Activated gamma-delta T cell (primary cell): Measurements from ENCODE around the gene ABRACL.

Experiments used
- DNase-seq: peaks from one replicate; lab custom pipeline; 2025; lab: John Stamatoyannopoulos, UW

The ABRACL gene

GRCh38 chr6:139054001-139054400 lies 25.5 kb downstream of the ABRACL start:
- DNase-seq: no peak

GRCh38 chr6:139055709-139056108 lies 27.2 kb downstream of the ABRACL start:
- DNase-seq: no peak

GRCh38 chr6:139058029-139058428 lies 29.5 kb downstream of the ABRACL start:
- DNase-seq: no peak

GRCh38 chr6:139060332-139060731 lies 31.8 kb downstream of the ABRACL start:
- DNase-seq: no peak

- DNase-seq: no peak
Observed at GRCh38 chr6:139062932-139063646, 34.5 kb downstream of the ABRACL start.

GRCh38 chr6:139064981-139065665 lies 36.6 kb downstream of the ABRACL start:
- no peak for DNase-seq

GRCh38 chr6:139066080-139066479 lies 37.5 kb downstream of the ABRACL start:
- no peak for DNase-seq

GRCh38 chr6:139068846-139069245 lies 40.3 kb downstream of the ABRACL start:
- DNase-seq: no peak

GRCh38 chr6:139073118-139073517 lies 44.6 kb downstream of the ABRACL start:
- no peak for DNase-seq

- no peak for DNase-seq
Observed at GRCh38 chr6:139079018-139079417, 50.5 kb downstream of the ABRACL start.

- DNase-seq: no peak
Observed at GRCh38 chr6:139080255-139080920, 51.8 kb downstream of the ABRACL start.

GRCh38 chr6:139081471-139081870 lies 52.9 kb downstream of the ABRACL start:
- DNase-seq: no peak

- DNase-seq: no peak
Observed at GRCh38 chr6:139082370-139082769, 53.8 kb downstream of the ABRACL start.

GRCh38 chr6:139091826-139092225 lies 63.3 kb downstream of the ABRACL start:
- no peak for DNase-seq
